Cardiac fibroblast (primary cell): ENCODE results near the gene SYT9.

Experiments used
- DNase-seq, 2 donors: peaks; one replicate each; pipeline versions ENCODE4 v3.0.0 to v3.0.0-alpha.2; 2010; ENCODE audit warnings: low read depth in 2 of 2
- H3K4me3 ChIP-seq, 2 donors: replicated peaks in 1 of 2; 1 replicate in 1 of 2; 2 replicates in 1 of 2; pipeline ENCODE4 v1.5.1; 2011; ENCODE audit warnings: low read depth in 2 of 2, low read length in 2 of 2, mild to moderate bottlenecking in 2 of 2, moderate library complexity in 1 of 2
- CTCF ChIP-seq: IDR thresholded peaks from one replicate; pipeline ENCODE4 v1.5.1; 2011; ENCODE audit warnings: low read depth, mild to moderate bottlenecking, low read length, inconsistent platforms

SYT9 gene

DNA sequence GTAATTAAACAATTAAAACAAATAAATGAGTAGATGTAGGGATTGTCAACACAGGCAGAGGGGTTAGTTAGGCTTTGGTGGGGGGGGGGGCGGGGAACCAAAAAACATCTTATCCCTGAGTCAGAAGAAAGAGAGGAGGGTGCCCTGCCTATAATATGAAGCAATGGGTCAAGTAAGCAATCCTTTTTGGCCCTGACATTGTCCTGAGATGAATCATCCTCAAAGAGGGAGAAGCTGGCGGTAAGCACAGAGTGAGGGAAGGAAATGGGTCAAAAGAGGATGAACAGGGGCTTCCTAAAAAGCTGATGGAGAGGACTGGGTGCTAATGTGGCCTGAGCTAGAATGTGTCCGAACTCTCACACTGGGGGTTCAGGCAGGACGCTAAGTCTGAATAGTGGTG is 238.3 kb downstream of the SYT9 start:
- DNase-seq: peak; percentile 57 to 81
- no peak overlapping the region for H3K4me3 ChIP-seq
- TF ChIP-seq CTCF: no peak

DNA sequence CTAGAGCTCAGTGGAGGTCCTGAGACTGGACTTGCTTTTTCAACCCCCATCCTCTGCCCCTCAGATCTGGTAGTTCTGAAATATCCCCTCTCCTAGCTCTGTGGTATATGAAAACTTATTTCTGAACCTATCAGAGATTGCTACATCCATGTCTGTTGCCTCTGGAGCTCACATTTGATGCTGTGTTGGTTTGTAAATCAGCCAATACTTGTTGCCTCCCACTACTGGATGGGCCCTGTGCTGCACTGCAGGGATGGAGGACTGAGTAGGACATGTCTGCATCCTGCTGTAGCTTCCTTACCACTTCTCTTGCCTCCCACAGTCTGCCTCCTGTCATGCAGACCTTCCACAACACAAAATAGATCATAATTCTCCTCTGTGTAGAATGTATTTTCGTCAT is 238.8 kb downstream of the SYT9 start:
- no peak for TF ChIP-seq CTCF
- DNase-seq: peak; percentile 11 to 18
- no peak overlapping the region for H3K4me3 ChIP-seq

DNA sequence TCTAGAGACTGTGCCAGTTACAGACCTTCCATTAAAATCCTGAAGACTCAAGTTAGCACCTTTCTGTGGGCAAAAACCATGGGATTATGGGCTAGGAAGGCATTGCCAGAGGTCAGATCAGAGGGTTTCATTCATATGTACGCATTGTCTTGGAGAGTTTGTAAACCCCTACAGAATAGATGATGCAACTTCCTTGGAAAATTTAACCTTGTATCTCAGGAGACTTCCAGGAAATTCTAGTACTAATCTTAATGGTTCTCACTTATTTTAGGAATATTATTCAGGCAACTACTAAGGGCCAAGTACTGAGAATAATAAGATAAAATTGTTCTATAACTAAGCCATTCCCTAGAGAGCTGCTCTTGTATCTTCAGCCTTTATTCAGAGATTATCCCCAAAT is 240.5 kb downstream of the SYT9 start:
- no peak overlapping the region for H3K4me3 ChIP-seq
- no peak for DNase-seq
- TF ChIP-seq CTCF: no peak

- TF ChIP-seq CTCF: no peak
- H3K4me3 ChIP-seq: no peak overlapping the region
- DNase-seq: no peak
Observed at GRCh38 chr11:7493670-7494069, 242.0 kb downstream of the SYT9 start.

GRCh38 chr11:7494086-7494745 is 242.5 kb downstream of the SYT9 start:
- no peak overlapping the region for H3K4me3 ChIP-seq

GRCh38 chr11:7495882-7496551 is 244.3 kb downstream of the SYT9 start:
- DNase-seq: no peak
- no peak overlapping the region for H3K4me3 ChIP-seq
- no peak for TF ChIP-seq CTCF

More at GRCh38 chr11:7494086-7494745, 242.5 kb downstream of the SYT9 start:
- DNase-seq: no peak
- TF ChIP-seq CTCF: no peak
